Measurements from ENCODE around the gene IL19.

Gene IL19

DNA sequence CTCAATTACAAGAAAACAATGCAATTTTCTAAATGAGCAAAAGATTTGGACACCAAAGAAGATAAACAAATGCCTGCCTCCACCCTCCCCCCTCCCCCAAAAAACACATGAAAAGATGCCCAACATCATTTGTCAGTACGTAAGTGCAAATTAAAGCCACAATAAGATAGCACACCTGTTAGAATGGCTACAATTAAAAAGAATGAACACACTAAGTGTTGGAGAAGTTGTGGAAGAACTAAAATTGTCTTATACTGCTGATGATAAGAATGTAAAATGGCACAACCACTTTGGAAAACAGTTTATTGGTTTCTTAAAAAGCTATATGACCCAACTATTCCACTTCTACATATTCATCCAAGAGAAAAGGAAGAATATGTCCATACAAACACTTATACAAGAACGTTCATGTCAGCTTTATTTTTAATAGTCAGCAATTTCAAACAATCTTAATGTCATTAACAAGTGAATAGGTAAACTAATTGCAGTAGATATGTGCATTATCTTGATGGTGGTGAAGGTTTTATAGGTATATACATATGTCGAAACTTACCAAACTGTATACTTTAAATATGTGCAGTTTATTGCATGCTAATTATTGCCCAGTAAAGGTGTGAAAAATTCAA lies 105.3 kb downstream of the IL19 start:
- H3K4me3 ChIP-seq (ENCODE audit: low read length): no peak overlapping the region
- DNase-seq (ENCODE audit: low read depth): no peak
- TF ChIP-seq, protein P1, sequence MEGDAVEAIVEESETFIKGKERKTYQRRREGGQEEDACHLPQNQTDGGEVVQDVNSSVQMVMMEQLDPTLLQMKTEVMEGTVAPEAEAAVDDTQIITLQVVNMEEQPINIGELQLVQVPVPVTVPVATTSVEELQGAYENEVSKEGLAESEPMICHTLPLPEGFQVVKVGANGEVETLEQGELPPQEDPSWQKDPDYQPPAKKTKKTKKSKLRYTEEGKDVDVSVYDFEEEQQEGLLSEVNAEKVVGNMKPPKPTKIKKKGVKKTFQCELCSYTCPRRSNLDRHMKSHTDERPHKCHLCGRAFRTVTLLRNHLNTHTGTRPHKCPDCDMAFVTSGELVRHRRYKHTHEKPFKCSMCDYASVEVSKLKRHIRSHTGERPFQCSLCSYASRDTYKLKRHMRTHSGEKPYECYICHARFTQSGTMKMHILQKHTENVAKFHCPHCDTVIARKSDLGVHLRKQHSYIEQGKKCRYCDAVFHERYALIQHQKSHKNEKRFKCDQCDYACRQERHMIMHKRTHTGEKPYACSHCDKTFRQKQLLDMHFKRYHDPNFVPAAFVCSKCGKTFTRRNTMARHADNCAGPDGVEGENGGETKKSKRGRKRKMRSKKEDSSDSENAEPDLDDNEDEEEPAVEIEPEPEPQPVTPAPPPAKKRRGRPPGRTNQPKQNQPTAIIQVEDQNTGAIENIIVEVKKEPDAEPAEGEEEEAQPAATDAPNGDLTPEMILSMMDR (conservative IDR thresholded peaks at IDR 0.05; ENCODE audit: low read length): no peak

DNA sequence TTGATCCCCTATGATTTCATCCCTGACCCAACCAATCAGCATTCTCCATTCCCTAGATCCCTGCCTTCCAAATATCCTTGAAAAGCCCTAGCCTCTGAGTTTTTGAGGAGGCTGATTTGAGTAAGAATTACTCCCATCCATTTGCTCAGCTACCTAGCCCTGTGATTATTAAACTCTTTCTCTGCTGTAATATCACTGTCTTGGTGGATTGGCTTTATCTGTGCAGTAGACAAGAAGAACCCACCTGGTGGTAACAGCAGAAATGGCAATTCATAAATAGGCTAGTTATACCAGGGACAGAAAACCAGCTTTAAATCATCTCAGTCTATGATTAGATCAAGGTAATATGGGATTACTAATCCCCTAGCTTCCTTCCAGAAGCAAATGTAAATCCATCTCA lies 107.9 kb downstream of the IL19 start:
- no peak overlapping the region for H3K4me3 ChIP-seq (ENCODE audit: low read length)
- no peak for DNase-seq (ENCODE audit: low read depth)
- TF ChIP-seq, protein P1 (conservative IDR thresholded peaks at IDR 0.05; ENCODE audit: low read length): no peak

DNA sequence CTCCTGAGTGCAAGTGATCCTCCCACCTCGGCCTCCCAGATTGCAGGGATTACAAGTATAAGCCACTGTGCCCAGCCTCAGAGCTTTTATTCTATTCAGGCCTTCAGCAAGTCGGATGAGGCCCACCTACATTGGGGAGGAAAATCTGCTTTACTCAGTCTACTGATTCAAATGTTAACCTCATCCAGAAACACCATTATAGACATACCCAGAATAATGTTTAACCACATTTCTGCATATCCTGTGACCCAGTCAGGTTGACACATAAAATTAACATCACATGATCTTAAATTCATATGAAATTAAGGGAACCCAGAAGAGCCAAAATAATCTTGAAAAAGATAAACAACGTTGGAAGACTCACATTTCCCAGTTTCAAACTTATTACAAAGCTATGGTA lies 109.7 kb downstream of the IL19 start:
- DNase-seq (ENCODE audit: low read depth): no peak
- no peak overlapping the region for H3K4me3 ChIP-seq (ENCODE audit: low read length)
- TF ChIP-seq, protein P1 (conservative IDR thresholded peaks at IDR 0.05; ENCODE audit: low read length): no peak

DNA sequence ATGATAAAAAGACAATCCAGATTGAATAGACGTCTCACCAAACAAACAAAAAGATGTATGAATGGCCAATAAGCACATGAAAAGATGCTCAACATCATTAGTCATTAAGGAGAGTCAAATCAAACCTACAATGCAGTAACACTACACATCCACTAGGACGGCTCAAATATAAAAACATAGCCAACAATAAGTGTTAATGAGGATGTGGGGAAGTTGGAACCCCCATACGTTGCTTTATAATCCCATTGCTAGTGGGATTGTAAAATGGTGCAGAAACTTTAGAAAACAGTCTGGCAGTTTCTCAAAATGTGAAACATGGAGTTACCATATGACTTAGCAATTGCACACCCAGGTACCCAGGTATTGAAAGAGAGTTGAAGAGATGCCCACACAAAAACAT lies 112.0 kb downstream of the IL19 start:
- H3K4me3 ChIP-seq (ENCODE audit: low read length): no peak overlapping the region
- DNase-seq (ENCODE audit: low read depth): no peak
- TF ChIP-seq, protein P1 (conservative IDR thresholded peaks at IDR 0.05; ENCODE audit: low read length): no peak

DNA sequence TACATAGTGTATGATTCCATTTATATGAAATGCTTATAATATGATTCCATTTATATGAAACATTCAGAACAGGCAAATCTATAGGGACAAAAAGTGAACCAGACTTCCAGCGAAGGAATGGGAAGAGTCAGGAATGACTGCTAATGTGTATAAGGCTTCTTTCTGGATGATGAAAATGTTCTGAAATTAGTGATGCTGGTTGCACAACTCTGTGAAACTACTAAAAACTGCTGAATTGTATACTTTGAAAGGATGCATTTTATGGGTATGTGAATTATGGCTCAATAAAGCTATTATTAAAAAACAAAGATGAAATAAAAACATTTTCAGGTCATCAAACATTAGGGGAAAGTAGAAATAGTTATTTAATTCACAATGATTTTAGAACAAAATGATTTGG lies 112.6 kb downstream of the IL19 start:
- DNase-seq (ENCODE audit: low read depth): peak; percentile 38
- TF ChIP-seq, protein P1 (conservative IDR thresholded peaks at IDR 0.05; ENCODE audit: low read length): no peak

DNA sequence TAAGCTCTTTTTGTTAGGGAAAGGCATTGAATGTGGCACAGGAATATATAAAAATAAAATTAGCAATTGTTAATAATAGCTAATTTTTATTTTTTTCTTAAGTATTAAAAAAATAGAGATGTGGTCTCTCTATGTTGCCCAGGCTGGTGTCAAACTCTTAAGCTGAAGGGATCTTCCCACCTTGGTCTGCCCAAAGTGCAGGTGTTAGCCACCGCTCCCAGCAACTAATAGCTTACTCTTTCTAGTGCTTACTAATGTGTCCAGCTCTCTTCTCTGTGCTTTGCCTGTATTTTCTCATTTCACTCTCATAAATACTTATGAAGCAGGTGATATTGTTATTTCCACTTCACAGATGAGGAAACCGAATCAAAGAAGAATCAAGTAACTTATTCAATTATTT lies 113.3 kb downstream of the IL19 start:
- TF ChIP-seq, protein P1 (conservative IDR thresholded peaks at IDR 0.05; ENCODE audit: low read length): no peak
- no peak overlapping the region for H3K4me3 ChIP-seq (ENCODE audit: low read length)
- no peak for DNase-seq (ENCODE audit: low read depth)

More for the DNA sequence above, 112.6 kb downstream of the IL19 start:
- no peak overlapping the region for H3K4me3 ChIP-seq (ENCODE audit: low read length)

DNA sequence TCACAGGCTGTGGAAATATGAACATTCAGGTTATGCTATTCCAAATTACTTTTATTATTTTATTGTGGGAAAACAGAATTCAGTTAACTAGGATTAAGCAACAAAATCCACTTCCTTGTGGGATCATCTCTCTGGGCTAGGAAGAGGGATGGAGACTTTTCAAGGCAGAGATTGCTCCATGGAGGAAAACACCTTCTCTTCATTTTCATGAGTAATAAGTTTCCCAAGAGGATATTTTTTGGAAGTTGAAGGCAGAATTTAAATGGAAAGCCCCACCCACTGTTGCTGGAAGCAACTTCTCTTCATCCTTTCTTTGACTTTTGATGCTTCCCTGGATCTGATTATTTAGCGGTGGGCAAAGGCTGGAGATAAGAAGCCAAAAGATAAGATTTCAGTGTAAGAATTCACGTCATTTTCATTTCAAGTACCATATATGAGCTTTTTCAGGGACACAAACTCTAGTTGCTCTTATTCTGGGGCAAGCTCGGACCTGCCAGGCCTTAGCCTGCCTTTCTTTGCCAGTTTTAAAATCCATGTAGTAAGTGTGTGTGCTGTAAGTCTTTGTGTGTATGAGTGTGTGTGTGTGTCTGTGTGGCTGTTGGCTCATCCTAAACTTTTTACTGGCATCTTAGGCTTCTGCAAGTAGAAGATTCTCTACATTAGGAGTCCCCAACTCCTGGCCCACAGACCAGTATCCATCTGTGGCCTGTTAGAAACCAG lies 114.9 kb downstream of the IL19 start:
- H3K4me3 ChIP-seq (ENCODE audit: low read length): no peak overlapping the region
- TF ChIP-seq, protein P1 (conservative IDR thresholded peaks at IDR 0.05; ENCODE audit: low read length): no peak
- DNase-seq (ENCODE audit: low read depth): peak; percentile 24

Data from AG10803 (cell line).